NT2/D1 (cell line): ENCODE data around the gene TEX2.

ENCODE experiments used
- DNase-seq: peaks from one replicate; pipeline ENCODE4 v3.0.0-alpha.2; 2011; ENCODE audit warnings: low read depth, low spot score
- H3K27me3 ChIP-seq: 2 replicates; pipeline ENCODE4 v1.6.0; 2011; ENCODE audit warnings: mild to moderate bottlenecking; ENCODE audit not compliant: insufficient read length, insufficient read depth
- H3K36me3 ChIP-seq: 2 replicates; pipeline ENCODE4 v1.6.1; 2011; ENCODE audit warnings: mild to moderate bottlenecking, low read length, mixed read lengths; ENCODE audit not compliant: insufficient read depth, insufficient read length
- H3K4me1 ChIP-seq: 2 replicates; pipeline ENCODE4 v1.5.1; 2011; ENCODE audit not compliant: insufficient read depth, insufficient read length
- H3K4me3 ChIP-seq: 2 replicates; pipeline ENCODE4 v1.5.1; 2011; ENCODE audit warnings: low read depth; ENCODE audit not compliant: insufficient read length
- H3K9ac ChIP-seq: 2 replicates; pipeline ENCODE4 v1.6.0; 2011; ENCODE audit warnings: low read depth; ENCODE audit not compliant: insufficient read length
- H3K9me3 ChIP-seq: 2 replicates; pipeline ENCODE4 v1.5.1; 2011; ENCODE audit warnings: mild to moderate bottlenecking, low read length; ENCODE audit not compliant: insufficient read depth
- SUZ12 ChIP-seq: IDR thresholded peaks from 2 replicates; pipeline ENCODE4 v1.6.1; 2011; ENCODE audit not compliant: insufficient read length, insufficient read depth; ENCODE audit errors: extremely low read depth
- YY1 ChIP-seq: IDR thresholded peaks from 2 replicates; pipeline ENCODE4 v1.6.1; 2011; ENCODE audit not compliant: insufficient read length, insufficient read depth
- ZNF274 ChIP-seq: IDR thresholded peaks from 2 replicates; pipeline ENCODE4 v1.6.1; 2011; ENCODE audit warnings: mild to moderate bottlenecking, low read depth, low read length

Gene TEX2

DNA sequence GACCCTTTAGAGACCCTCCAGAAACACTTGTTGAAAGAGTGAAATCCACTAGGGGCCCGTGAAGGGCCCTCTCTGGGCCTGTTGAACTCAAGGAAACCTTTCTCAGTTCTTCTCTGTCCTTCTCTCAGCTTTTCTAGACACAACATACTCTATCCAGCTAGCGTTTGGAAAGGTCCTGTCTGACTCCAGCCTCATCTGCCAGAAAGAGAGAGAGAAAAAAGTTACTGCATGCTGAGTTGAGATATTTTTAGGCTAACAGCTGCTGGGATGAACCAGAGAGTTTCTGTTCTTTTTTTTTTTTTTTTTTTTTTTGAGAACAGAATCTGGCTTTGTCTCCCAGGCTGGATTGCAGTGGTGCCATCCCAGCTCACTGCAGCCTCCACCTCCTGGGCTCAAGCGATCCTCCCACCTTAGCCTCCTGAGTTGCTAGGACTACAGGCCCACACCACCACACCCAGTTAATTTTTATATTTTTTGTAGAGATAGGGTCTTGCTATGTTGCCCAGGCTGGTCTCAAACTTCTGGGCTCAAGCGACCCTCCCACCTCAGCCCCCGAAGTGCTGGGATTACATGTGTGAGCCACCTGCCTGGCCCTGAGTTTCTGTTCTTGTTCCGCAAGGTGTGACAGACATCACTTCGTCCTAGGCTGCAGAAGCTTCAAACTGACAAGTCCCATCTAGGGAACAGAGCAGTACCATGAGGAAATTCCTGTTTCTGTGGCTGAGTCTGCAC, 14.9 kb upstream of the TEX2 start:
- no peak for DNase-seq
- TF ChIP-seq YY1, result no peak
- TF ChIP-seq SUZ12, result no peak
- TF ChIP-seq ZNF274, result no peak

DNA sequence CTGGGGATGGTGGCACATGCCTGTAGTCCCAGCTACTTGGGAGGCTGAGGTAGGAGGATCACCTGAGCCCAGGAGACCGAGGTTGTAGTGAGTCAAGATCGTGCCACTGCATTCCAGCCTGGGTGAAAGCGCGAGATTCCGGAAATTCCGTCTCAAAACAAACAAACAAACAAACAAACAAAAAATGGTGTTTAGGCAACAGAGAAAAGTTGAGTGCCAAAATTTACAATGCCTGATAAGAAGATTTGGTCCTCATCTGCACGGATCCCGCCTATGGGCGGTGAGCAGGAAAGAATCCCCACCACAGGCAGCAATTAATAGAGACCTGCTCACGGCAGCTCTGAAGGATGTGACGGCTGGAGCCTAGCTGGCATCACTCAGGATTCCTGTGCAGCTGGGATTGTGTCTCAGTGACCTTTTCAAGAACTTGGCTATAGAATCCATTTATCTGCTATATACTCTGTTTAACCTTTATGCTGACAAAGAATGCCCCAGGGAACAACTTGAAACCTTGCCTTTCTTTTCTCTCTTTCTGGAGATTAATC, 14.0 kb upstream of the TEX2 start:
- H3K36me3 ChIP-seq, result no peaks in the 10 kb centered on the region
- no peaks in the 10 kb centered on the region for H3K27me3 ChIP-seq
- H3K4me3 ChIP-seq, result no peak overlapping the region
- TF ChIP-seq SUZ12, result no peak
- no peak for TF ChIP-seq ZNF274
- no peak for TF ChIP-seq YY1
- 0 out of 2 replicates have a peak, but pooled peaks cover under 1% of the 10 kb centered on the region for H3K9me3 ChIP-seq
- no peaks in the 10 kb centered on the region for H3K4me1 ChIP-seq
- no peak overlapping the region for H3K9ac ChIP-seq
- DNase-seq, result no peak

More for the DNA sequence above, 14.9 kb upstream of the TEX2 start:
- Histone ChIP-seq H3K27me3 (no peaks in the 10 kb centered on the region), H3K4me1 (no peaks in the 10 kb centered on the region), H3K4me3 (no peak overlapping the region), H3K9me3 (no peaks in the 10 kb centered on the region), H3K9ac (no peak overlapping the region), H3K36me3 (no peaks in the 10 kb centered on the region)

DNA sequence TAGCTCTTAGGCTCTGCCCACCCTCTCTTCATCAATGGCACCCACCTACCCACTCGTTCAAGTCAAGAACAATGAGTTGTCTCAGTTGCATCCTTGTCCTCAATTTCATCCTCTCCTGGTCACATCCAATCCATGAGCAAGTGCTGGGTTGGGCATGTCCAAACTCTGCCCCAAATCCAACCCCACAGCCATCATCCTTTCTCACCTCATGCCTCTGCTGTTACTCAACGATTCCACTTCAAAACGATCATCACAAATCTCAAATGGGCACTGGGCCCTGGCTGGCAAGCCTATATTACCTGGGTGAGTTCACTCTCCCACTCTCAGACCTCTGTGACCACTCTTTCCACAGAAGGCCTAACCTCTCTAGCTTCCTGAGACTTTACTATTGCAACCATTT, 12.0 kb upstream of the TEX2 start:
- H3K4me3 ChIP-seq, result no peak overlapping the region
- DNase-seq, result no peak

DNA sequence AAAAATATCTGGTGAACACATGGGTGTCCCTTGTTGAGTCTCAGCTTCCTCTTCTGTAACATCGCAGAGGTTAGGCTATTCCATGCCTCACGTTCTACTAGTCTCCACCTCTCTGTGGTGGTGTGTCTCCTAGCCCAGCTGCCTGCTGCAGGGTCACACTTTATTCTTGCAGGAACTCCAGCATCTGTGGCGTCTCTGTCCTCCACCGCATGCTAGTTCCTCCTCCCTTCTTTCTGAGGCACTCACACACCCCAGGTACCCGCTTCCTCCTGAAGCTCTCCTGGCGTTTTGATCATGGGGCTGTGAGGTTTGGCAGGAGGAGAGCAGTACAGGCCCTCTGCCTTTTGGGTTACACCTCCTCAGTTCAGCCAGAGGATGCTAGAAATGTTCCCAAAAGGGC, 9.9 kb upstream of the TEX2 start:
- Histone ChIP-seq H3K36me3 (no peaks in the 10 kb centered on the region), H3K27me3 (no peaks in the 10 kb centered on the region), H3K4me3 (no peak overlapping the region), H3K9ac (no peak overlapping the region), H3K9me3 (peaks cover 3% of the 10 kb centered on the region; the same call in 1 of the 2 replicates), H3K4me1 (peaks cover 4% of the 10 kb centered on the region)
- TF ChIP-seq YY1 (no peak), SUZ12 (no peak), ZNF274 (no peak)
- DNase-seq, result no peak

More for the DNA sequence above, 12.0 kb upstream of the TEX2 start:
- H3K4me1 ChIP-seq, result peaks cover under 1% of the 10 kb centered on the region
- TF ChIP-seq YY1 (no peak), ZNF274 (no peak), SUZ12 (no peak)
- peaks cover 3% of the 10 kb centered on the region; the same call in 1 of the 2 replicates for H3K9me3 ChIP-seq
- no peak overlapping the region for H3K9ac ChIP-seq
- no peaks in the 10 kb centered on the region for H3K27me3 ChIP-seq
- H3K36me3 ChIP-seq, result no peaks in the 10 kb centered on the region

DNA sequence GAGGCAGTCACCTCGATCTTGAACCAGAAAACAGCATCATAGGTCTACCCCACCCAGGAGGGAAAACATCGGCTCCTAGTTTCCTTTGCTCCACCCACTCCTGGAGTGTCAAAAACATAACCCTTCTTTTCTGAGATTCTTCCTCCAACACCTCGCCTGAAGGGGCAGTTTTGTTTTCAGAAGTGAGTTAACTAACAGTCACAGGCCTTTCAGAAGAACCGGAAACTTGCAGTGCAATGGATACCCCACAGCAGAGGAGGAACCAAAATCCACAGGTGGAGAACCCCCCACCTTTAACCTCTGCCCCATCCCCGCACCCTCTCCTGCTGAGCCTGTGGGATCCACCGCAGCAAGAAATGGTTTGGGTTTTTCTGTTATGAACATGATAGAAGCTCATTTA, 7.8 kb upstream of the TEX2 start:
- Histone ChIP-seq H3K4me3 (no peak overlapping the region), H3K9me3 (peaks cover 3% of the 10 kb centered on the region; the same call in 1 of the 2 replicates), H3K4me1 (peaks cover 4% of the 10 kb centered on the region), H3K36me3 (no peaks in the 10 kb centered on the region), H3K27me3 (no peaks in the 10 kb centered on the region), H3K9ac (no peak overlapping the region)
- TF ChIP-seq ZNF274, result no peak
- no peak for TF ChIP-seq SUZ12
- no peak for TF ChIP-seq YY1
- DNase-seq, result no peak

DNA sequence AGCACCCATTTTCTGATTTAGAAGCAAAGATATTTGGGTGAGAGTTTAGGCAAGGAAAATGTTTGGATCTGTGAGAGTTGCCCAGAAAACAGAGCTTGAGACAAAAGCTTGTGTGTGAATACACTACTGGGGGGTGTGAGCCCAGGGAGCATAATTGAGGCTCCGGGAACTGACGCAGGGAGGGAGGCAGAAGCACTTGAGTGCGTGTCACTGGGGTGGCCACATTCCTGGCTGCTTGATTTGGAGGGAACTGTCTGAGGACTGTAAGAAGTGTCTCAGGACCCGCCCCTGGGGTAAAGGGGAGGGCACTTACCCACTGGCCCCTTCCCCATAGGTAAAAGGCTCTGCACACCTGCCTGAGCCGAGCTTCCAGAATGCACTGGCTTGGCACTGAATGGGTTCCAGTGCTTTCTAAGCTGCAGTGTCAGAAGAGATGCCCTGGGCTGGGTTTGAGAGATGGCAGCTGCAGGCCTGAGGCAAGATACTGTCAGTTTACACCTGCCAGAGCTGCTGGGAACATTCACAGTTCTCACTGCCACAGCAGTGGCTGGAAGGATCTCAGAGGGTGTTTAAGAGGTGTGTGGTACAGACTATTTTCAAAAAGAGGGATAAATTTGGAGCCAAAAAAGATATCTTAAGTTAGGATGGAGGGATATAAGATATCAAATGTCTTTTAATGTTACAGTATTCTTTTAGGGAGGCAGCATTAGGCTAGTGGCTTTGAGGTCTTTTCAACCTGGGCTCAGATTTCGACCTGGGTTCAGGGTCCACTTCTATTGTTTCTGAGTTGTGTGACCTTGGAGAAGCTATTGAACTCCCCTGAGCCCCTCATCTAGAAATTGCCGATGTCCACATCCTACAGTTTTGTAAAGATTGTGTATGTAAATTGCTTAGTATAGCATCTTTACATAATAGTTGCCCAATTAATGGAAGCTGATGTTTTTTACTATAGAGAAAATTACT, 6.9 kb upstream of the TEX2 start:
- Histone ChIP-seq H3K36me3 (no peaks in the 10 kb centered on the region), H3K27me3 (peaks cover under 1% of the 10 kb centered on the region), H3K9ac (no peak overlapping the region), H3K9me3 (peaks cover 3% of the 10 kb centered on the region; the same call in 1 of the 2 replicates), H3K4me3 (no peak overlapping the region), H3K4me1 (peaks cover 4% of the 10 kb centered on the region)
- no peak for DNase-seq
- no peak for TF ChIP-seq YY1
- no peak for TF ChIP-seq SUZ12
- no peak for TF ChIP-seq ZNF274

DNA sequence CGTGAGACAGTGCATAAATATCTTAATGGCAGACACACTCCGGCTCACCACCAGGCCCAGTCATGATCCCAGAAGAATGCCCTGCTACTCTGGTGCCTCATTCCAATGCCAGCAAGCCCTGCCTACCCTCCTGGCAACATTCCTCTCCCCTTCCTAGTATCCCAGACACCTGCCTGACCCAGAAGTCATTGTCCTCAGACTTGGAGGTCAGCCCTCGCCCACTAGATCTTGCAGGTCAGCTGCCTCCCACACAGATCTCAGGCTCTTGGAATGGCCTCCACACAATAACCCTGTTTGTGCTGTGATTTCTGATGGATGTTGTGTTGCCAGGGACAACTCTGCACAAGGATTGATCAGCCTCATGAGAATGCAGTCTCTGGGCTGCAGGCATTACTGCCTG, 1.8 kb upstream of the TEX2 start:
- no peaks in the 10 kb centered on the region for H3K36me3 ChIP-seq
- H3K9ac ChIP-seq, result no peak overlapping the region
- H3K4me1 ChIP-seq, result peaks cover 2% of the 10 kb centered on the region
- H3K9me3 ChIP-seq, result no peaks in the 10 kb centered on the region
- H3K4me3 ChIP-seq, result no peak overlapping the region
- peaks cover 33% of the 10 kb centered on the region for H3K27me3 ChIP-seq
- no peak for TF ChIP-seq ZNF274
- no peak for TF ChIP-seq SUZ12
- TF ChIP-seq YY1, result no peak
- DNase-seq, result no peak
